B cell (primary cell): ENCODE data around the gene PNLIP. TPM values are rescaled to one million over a fixed set of nuclear protein-coding genes. Genes with fewer than 3 reads are reported as not detected.

ENCODE experiments used
- ATAC-seq: fragments of 200-7000 bp; cut with Tn5 transposase; one replicate; pipeline ENCODE4 v1.10.0; 2021; ENCODE audit warnings: low read depth, mild to moderate bottlenecking, moderate number of reproducible peaks, moderate library complexity
- CTCF ChIA-PET: fragments of 350-600 bp; sonication (Branson Sonifier 250); formaldehyde crosslinking; loops from one replicate; lab custom pipeline; 2021; ENCODE audit warnings: antibody characterized with exemption, inconsistent platforms; lab: Charles Lee
- POLR2A ChIA-PET: fragments of 350-600 bp; sonication (Branson Sonifier 250); formaldehyde crosslinking; loops from one replicate; lab custom pipeline; 2021; ENCODE audit warnings: antibody characterized with exemption; lab: Charles Lee
- DNase-seq: peaks from one replicate; pipeline ENCODE4 v3.0.0; 2013
- H2AFZ ChIP-seq: 2 replicates; pipeline ENCODE4 v1.6.1; 2012; ENCODE audit warnings: mild to moderate bottlenecking, low read depth, low read length; ENCODE audit not compliant: insufficient read depth, poor library complexity, severe bottlenecking
- H3K27ac ChIP-seq, 2 donors: 1 replicate in 1 of 2; 2 replicates in 1 of 2; pipeline ENCODE4 v1.5.1; 2012 to 2013; ENCODE audit warnings: low read length in 2 of 2, mild to moderate bottlenecking in 2 of 2, moderate library complexity in 1 of 2
- H3K27me3 ChIP-seq, 4 experiments: fragments of 200-600 bp in 1 of 4; sonication (generic) in 1 of 4; replicated peaks in 1 of 4; 1 replicate in 2 of 4; 2 replicates in 2 of 4; pipeline versions ENCODE4 v1.6.1 to v1.7.0; 2013 to 2016; ENCODE audit warnings: low read length in 3 of 4, mild to moderate bottlenecking in 2 of 4, mixed read lengths in 1 of 4, moderate library complexity in 1 of 4; ENCODE audit not compliant: insufficient read depth in 4 of 4, control insufficient read depth in 3 of 4; ENCODE audit errors: control extremely low read depth in 1 of 4
- H3K36me3 ChIP-seq, 2 experiments: replicated peaks in 1 of 2; 1 replicate in 1 of 2; 2 replicates in 1 of 2; pipeline versions ENCODE4 v1.6.1 to v1.7.1; 2013; ENCODE audit warnings: low read length in 1 of 2; ENCODE audit not compliant: insufficient read depth in 2 of 2, control insufficient read depth in 1 of 2; ENCODE audit errors: control extremely low read depth in 1 of 2, extremely low read depth in 1 of 2
- H3K4me1 ChIP-seq, 2 donors: fragments of 200-600 bp in 1 of 2; sonication (generic) in 1 of 2; 1 replicate in 1 of 2; 2 replicates in 1 of 2; pipeline versions ENCODE4 v1.5.1 to v1.6.1; 2013 to 2017; ENCODE audit warnings: low read length in 2 of 2; ENCODE audit not compliant: control insufficient read depth in 2 of 2, insufficient read depth in 2 of 2
- H3K4me2 ChIP-seq: replicated peaks from 2 replicates; pipeline ENCODE3; 2012; ENCODE audit warnings: mild to moderate bottlenecking, low read depth, low read length; ENCODE audit not compliant: poor library complexity, severe bottlenecking
- H3K4me3 ChIP-seq, 5 experiments: fragments of 200-600 bp in 1 of 5; sonication (generic) in 1 of 5; 1 replicate in 3 of 5; 2 replicates in 2 of 5; pipeline versions ENCODE4 v1.5.1 to v1.7.0; 2011 to 2016; ENCODE audit warnings: low read length in 4 of 5, mild to moderate bottlenecking in 4 of 5, low read depth in 2 of 5, control low read depth in 1 of 5, moderate library complexity in 1 of 5; ENCODE audit not compliant: insufficient read depth in 1 of 5; ENCODE audit errors: control extremely low read depth in 1 of 5, extremely low read depth in 1 of 5
- H3K79me2 ChIP-seq: fragments of 200-600 bp; sonication (generic); one replicate; pipeline ENCODE4 v1.6.0; 2016; ENCODE audit warnings: low read length; ENCODE audit not compliant: control insufficient read depth, insufficient read depth
- H3K9ac ChIP-seq: fragments of 200-600 bp; sonication (generic); 2 replicates; pipeline ENCODE4 v1.6.1; 2017; ENCODE audit warnings: mild to moderate bottlenecking, low read length, moderate library complexity
- H3K9me3 ChIP-seq, 3 donors: one replicate each; pipeline versions ENCODE4 v1.6.1 to v1.7.1; 2013; ENCODE audit warnings: low read length in 2 of 3; ENCODE audit not compliant: control insufficient read depth in 2 of 3, insufficient read depth in 1 of 3; ENCODE audit errors: control extremely low read depth in 1 of 3
- H4K20me1 ChIP-seq: 2 replicates; pipeline ENCODE4 v1.6.0; 2012; ENCODE audit warnings: mild to moderate bottlenecking, low read length; ENCODE audit not compliant: insufficient read depth, control insufficient read depth, poor library complexity, severe bottlenecking
- H3K27ac Mint-ChIP-seq: one replicate; pipeline ENCODE4 v1.8.0; 2021; ENCODE audit warnings: mixed read lengths
- H3K27me3 Mint-ChIP-seq: one replicate; pipeline ENCODE4 v1.8.0; 2021; ENCODE audit warnings: mixed read lengths
- H3K4me1 Mint-ChIP-seq: one replicate; pipeline ENCODE4 v1.8.0; 2021; ENCODE audit warnings: mixed read lengths
- H3K4me3 Mint-ChIP-seq: one replicate; pipeline ENCODE4 v1.8.0; 2021; ENCODE audit warnings: mixed read lengths
- H3K9me3 Mint-ChIP-seq: one replicate; pipeline ENCODE4 v1.8.0; 2022; ENCODE audit warnings: mixed read lengths; ENCODE audit not compliant: insufficient read depth
- CTCF ChIP-seq: fragments of 200-600 bp; IDR thresholded peaks from one replicate; pipeline ENCODE4 v1.8.0; 2022; ENCODE audit warnings: antibody characterized with exemption, mild to moderate bottlenecking
- EZH2 ChIP-seq: IDR thresholded peaks from 2 replicates; pipeline ENCODE4 v1.6.1; 2012; ENCODE audit warnings: borderline replicate concordance, low read depth, mild to moderate bottlenecking, moderate library complexity, low read length; ENCODE audit not compliant: insufficient read depth, poor library complexity, severe bottlenecking
- WGBS: methylation state at CpG from one replicate; pipeline ENCODE4 v1.1.5; 2013; ENCODE audit warnings: missing lambda C conversion rate; ENCODE audit not compliant: insufficient coverage; 5-methylcytosine and 5-hydroxymethylcytosine counted together
- intact Hi-C: fragments of 100-400 bp; cut with micrococcal nuclease; formaldehyde crosslinking; loops from one replicate; pipeline ENCODE4 v1.10.0; 2022
- polyA plus RNA-seq: library from polyadenylated mRNA; depleted of rRNA; stranded (reverse); fragments of >200 nt; gene quantifications from 2 replicates; pipeline ENCODE4 v1.2.3, GENCODE V29; 2012
- total RNA-seq, 2 donors: library from RNA; stranded (reverse); fragments of 120-200 nt in 1 of 2; gene quantifications; 1 replicate in 1 of 2; 2 replicates in 1 of 2; pipeline versions ENCODE4 v1.2.3 to v1.2.4, GENCODE V29; 2013 to 2022

PNLIP gene
- total and polyA plus RNA-seq, 2 donors (not counting 1 experiment from before 2014, with no cell fraction given) = not detected

- ChIA-PET POLR2A (no interaction called here), CTCF (no interaction called here)
- no peaks in the 10 kb centered on the region for H3K4me1 ChIP-seq
- H3K4me3 ChIP-seq = no peak overlapping the region
- H4K20me1 ChIP-seq = no peaks in the 10 kb centered on the region
- H2AFZ ChIP-seq = no peak overlapping the region
- no peak for ATAC-seq
- Mint-ChIP-seq H3K4me3 (no peak overlapping the region), H3K4me1 (no peaks in the 10 kb centered on the region), H3K27ac (no peak overlapping the region), H3K27me3 (no peaks in the 10 kb centered on the region), H3K9me3 (no peaks in the 10 kb centered on the region)
- no peak for DNase-seq
- TF ChIP-seq CTCF (no peak), EZH2 (no peak)
- H3K4me2 ChIP-seq = no peak overlapping the region
- H3K36me3 ChIP-seq = no peaks in the 10 kb centered on the region
- H3K79me2 ChIP-seq = no peaks in the 10 kb centered on the region
- peaks cover 0 to 1% (median 0%) of the 10 kb centered on the region in 3 donors for H3K9me3 ChIP-seq
- intact Hi-C loops = no loop called here
- no peak overlapping the region for H3K27ac ChIP-seq
- 88% methylated on average over 4 of the region's 5 CpGs for WGBS
- no peak overlapping the region for H3K9ac ChIP-seq
- no peaks in the 10 kb centered on the region for H3K27me3 ChIP-seq
These were observed 11.7 kb downstream of the PNLIP start for GRCh38 chr10:116557305-116557880.

- intact Hi-C loops = no loop called here
These were observed 19.8 kb downstream of the PNLIP start for GRCh38 chr10:116565534-116565933.

More at GRCh38 chr10:116565534-116565933, 19.8 kb downstream of the PNLIP start:
- Mint-ChIP-seq H3K4me1 (no peaks in the 10 kb centered on the region), H3K27ac (no peak overlapping the region), H3K9me3 (no peaks in the 10 kb centered on the region), H3K4me3 (no peak overlapping the region), H3K27me3 (no peaks in the 10 kb centered on the region)
- H3K79me2 ChIP-seq = no peaks in the 10 kb centered on the region
- H4K20me1 ChIP-seq = no peaks in the 10 kb centered on the region
- no peak overlapping the region for H3K4me2 ChIP-seq
- H3K9me3 ChIP-seq = no peaks in the 10 kb centered on the region
- no peak overlapping the region for H3K27ac ChIP-seq
- ChIA-PET POLR2A (no interaction called here), CTCF (no interaction called here)
- TF ChIP-seq CTCF = no peak
- no peak for TF ChIP-seq EZH2
- ATAC-seq (no peak), DNase-seq (no peak)
- no peak overlapping the region for H3K9ac ChIP-seq
- H2AFZ ChIP-seq = no peak overlapping the region
- H3K4me1 ChIP-seq = no peaks in the 10 kb centered on the region
- no peaks in the 10 kb centered on the region for H3K36me3 ChIP-seq
- 92% methylated on average over 3 of the region's 8 CpGs for WGBS
- no peaks in the 10 kb centered on the region for H3K27me3 ChIP-seq
- H3K4me3 ChIP-seq = no peak overlapping the region
